GM18867 (cell line): ENCODE results near the gene NDUFA6.
"Not testable (repeated sequence)": the region's sequence is repeated elsewhere in the genome, so short reads cannot be mapped to it uniquely, and the experiment has no call there.

ENCODE experiments used
- ATAC-seq: cut with Tn5 transposase; IDR thresholded peaks from one replicate; pipeline ENCODE4 v1.9.1; 2021; ENCODE audit warnings: mild to moderate bottlenecking, moderate library complexity; ENCODE audit not compliant: unreplicated experiment

NDUFA6 gene

DNA sequence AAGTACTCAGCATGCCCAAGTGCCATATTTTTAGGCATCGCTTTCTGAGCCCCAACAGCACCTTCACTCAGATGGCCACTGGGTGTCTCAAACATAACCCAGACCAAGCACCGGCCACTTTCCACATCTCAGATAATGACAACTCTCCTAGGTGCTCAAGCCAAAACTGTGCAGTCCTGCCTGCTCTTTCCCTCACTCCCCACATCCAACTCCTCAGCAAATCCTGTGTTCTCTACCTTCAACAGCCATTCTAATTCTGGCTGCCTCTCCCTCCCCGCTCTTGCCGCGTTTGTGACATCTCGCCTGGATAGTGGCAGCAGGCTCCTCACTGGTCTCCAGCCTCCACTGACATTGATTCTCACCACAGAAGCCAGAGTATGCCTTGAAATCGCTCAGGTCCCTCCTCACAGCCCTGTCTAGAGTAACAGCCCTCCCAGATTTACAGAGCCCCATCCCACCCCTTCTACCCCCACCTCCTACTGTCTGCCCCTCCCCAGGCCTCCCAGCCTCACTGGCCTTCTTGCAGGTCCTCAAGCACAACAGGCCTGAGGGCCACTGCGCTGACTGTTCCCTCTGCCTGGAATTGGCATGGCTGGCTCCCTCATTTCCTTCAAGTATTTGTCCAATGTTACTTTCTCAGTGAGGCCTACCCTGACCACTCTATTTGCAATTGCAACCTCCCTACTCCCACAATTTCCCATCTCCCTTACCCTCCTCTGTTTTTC, 17.8 kb downstream of the NDUFA6 start:
- no peak for ATAC-seq

- not testable (repeated sequence) for ATAC-seq
Measured at GRCh38 chr22:42071508-42071907, 19.1 kb downstream of the NDUFA6 start.

GRCh38 chr22:42070517-42071422, 19.8 kb downstream of the NDUFA6 start, which contains the start of gene NAGA:
Gene NAGA (minus strand): TSS chr22:42070812. CDS start chr22:42070297, 515 bp downstream.
- peak; percentile 90 for ATAC-seq

DNA sequence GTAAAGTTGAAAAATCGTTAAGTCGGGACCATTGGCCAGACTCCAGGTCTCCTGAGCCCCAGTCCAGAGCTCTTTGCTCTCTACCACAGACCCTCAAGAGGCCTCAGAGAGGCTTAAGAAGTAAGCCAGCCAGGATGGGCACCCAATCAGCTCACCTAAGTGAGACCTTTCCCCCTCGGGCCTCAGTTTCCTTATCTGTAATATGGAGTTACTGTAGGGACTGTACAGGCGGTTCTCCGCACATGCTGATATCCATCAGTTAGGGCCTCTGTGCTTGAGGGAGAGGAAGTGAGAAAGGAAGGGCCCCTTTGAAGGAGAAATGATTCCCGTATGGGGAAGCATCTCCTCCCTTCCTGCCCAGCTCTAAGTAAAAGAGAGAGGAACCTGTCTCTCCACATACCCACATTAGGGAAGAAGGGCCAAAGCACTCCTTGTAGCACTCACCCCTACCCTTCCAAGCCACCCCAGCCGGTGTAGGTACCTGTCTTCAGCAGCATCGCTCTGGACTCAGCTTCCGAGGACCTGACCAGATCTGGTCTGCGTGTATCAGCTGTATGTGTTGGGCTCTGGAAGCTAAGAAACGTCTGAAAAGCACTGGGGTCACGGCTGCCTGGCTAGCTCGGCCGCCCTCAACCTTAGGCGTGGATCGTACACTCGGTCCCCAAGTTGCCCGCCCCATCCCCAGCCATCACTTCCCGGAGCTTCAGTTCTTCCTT, 20.6 kb downstream of the NDUFA6 start:
- ATAC-seq: peak; percentile 18

- ATAC-seq: no peak
Measured at GRCh38 chr22:42068291-42068690, 22.3 kb downstream of the NDUFA6 start.

DNA sequence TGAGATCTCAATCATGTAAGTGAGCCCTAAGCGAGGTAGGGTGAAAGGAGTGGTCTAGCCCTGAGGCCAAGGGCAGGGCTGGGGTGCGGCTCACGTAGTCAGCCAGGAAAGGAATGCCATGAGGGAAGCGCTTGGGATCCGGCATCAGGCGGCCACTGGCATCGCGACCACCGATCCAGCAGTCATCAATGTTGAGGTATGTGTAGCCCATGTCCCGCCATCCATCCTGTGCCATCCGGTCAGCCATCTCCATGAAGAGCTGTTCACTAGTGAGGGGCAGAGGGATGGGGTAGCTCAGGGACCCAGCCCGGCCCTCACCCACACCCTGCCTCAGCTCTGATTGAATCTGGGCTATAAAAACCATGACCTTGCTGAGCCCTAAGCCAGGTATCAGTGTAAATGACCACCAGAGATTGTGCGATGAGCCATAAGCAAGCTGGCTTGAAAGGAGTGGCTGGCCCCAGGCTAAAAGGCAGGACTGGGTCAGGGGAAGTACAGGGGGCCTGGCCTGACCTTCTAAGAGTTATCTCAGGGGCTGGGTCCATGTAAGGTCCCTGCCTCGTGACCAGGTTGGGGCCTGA, 22.8 kb downstream of the NDUFA6 start:
- ATAC-seq: no peak

- ATAC-seq: no peak
Measured at GRCh38 chr22:42066937-42067336, 23.6 kb downstream of the NDUFA6 start.

DNA sequence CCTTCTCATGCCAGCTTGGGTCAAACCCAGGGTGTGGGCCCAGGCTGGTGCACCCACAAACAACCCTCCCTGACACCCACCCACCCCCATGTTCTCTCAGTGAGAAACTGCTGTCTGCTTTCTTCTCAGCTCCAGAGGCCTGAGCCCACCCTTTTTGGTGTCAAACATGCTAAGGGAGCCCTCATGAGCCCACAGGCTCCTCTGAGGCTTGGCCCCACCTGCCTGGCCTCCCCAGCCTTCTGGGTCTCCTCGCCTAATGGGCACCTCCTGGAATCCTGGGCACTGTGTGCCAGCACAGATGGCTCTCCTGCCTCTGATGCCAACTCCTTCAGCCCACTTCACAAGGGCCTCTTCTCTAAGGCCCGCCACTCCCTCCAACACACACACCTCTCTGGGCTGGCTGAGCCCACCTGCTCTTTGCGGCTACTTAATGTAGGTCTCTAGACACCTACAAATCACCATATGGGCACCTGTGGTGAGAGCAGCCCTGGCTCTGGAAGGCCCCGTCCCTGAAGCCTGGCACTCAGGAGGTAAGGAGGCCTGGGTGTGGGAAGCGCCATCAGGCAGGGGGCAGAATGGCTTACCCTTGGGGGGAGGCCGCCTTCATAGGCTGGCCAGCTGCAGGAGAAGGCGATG, 24.3 kb downstream of the NDUFA6 start:
- no peak for ATAC-seq

- ATAC-seq: no peak
Measured at GRCh38 chr22:42065438-42066125, 25.0 kb downstream of the NDUFA6 start.

- no peak for ATAC-seq
Measured at GRCh38 chr22:42064629-42065028, 25.9 kb downstream of the NDUFA6 start.

DNA sequence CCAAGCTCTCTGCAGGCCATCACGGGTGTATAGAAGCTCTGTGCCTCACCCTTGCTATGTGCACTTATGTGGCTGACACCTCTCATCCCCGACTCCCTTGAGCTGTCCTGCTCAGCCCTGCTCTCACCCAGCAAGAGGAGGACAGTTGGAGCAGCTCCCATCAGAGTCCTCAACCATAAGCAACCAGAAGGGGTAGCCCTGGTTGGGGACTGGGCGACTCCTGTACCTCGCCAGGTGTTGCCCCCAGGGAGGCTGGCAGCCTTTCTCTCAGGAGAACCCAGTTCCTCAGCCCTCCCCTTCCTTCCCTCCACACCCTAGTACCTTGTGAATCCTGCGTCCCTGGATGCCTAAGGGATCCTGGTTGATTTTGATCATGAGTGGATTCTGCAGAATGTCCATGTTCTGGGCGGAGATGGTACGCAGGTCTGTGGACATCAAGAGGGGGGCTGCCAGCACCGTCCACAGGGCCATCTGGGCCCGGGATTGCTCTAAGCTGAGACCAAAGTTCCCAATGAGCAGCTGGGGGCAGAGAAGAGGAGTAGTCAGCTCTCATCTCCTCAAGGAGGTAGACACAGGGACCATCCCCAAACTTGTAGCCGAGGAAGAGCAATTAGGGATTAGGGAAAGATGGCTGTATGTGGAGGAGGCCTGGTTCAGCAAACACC, 27.9 kb downstream of the NDUFA6 start:
- ATAC-seq: no peak

DNA sequence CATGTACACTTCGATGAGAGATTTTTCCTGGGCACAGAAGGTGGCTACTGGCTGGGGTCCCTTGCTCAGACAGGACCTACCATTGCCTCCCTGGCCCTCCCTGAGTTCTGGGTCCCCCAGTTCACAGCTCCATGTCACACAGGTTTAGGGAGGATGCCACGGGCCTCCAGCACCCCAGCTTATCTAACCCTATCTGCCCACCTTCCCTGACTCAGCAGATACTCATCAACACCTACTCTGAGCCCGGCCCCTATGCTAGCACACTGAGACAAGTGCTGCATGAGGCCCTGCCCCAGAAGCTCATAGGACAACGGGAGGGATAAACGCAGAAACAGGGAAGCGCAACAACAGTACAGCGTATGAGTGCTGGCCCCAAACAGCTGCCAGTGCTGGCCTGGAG, 29.5 kb downstream of the NDUFA6 start:
- ATAC-seq: no peak

- ATAC-seq: no peak
Measured at GRCh38 chr22:42060489-42060888, 30.1 kb downstream of the NDUFA6 start.

DNA sequence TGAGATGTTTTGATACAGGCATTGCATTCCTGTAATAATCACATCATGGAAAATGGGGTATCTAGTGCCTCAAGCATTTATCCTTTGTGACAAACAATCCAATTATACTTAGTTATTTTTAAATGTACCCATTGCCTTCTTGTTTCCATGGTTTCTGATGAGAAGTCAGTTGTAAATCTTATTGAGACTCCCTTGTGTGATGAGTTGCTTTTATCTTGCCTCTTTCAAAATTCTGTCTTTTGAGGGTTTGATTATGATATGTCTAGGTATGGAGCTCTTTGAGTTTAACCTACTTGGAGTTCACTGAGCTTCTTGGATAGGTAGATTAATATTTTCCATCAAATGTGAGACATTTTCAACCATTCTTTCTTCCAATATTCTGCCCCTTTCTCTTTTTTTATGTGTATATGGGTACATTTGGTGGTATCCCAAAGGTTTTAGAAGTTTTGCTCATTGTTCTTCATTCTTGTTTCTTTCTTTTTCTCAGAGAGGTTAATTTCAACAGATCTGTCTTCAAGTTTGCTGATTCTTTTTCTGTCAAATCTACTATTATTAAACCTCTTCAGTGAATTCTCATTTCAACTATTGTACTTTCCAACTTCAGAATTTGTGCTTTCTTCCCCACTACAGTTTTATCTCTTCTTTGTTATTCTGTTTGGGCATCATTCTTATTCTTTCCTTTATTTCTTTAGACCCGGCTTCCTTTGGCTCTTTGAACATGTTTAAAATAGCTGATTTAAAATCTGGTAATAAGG, 33.6 kb downstream of the NDUFA6 start:
- ATAC-seq: no peak

GRCh38 chr22:42052765-42053164, 37.8 kb downstream of the NDUFA6 start:
- no peak for ATAC-seq

GRCh38 chr22:42050641-42051180, 39.9 kb downstream of the NDUFA6 start:
- ATAC-seq: no peak

GRCh38 chr22:42041784-42042183, 48.8 kb downstream of the NDUFA6 start:
- ATAC-seq: no peak

DNA sequence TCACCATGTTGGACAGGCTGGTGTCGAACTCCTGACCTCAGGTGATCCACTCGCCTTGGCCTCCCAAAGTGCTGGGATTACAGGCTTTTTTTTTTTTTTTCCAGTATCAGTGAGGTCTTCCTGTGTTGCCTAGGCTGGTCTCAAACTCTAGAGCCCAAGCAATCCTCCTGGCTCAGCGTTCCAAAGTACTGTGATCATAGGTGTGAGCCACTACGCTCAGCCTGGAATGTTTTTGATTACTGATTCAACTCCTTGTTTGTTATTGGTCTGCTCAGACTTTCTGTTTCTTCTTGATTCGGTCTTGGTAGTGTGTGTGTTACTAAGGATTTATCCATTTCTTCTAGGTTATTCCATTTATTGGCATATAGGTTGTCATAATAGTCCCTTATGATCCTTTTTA, 51.3 kb downstream of the NDUFA6 start:
- no peak for ATAC-seq
